IMR-90 (cell line): ENCODE data around the gene ERICH3. TPM values are rescaled to one million over a fixed set of nuclear protein-coding genes. Genes with fewer than 3 reads are reported as not detected.

Experiments
- ATAC-seq: fragments of 200-7000 bp; cut with Tn5 transposase; 2 replicates; pipeline ENCODE4 v1.9.1; 2020; ENCODE audit warnings: low read depth, mild to moderate bottlenecking, moderate library complexity
- BruUV-seq: library from RNA; stranded (reverse); fragments of 400-500 nt; replicated peaks from 2 replicates; lab custom pipeline; 2021; lab: Mats Ljungman, UMichigan
- CTCF ChIA-PET: fragments of 300-600 bp; formaldehyde crosslinking; extraction: SDS; loops from one replicate; lab custom pipeline; 2021; ENCODE audit warnings: antibody characterized with exemption; lab: Yijun Ruan, JAX
- POLR2A ChIA-PET: fragments of 300-600 bp; sonication (Branson Sonifier 250); formaldehyde crosslinking; loops from one replicate; lab custom pipeline; 2022; ENCODE audit warnings: antibody characterized with exemption; ENCODE audit not compliant: unreplicated experiment; lab: Charles Lee
- DNase-seq: peaks from one replicate; pipeline ENCODE4 v3.0.0; 2013
- H2AFZ ChIP-seq: replicated peaks from 2 replicates; pipeline ENCODE3; 2013; ENCODE audit warnings: low read length, mild to moderate bottlenecking; ENCODE audit not compliant: poor library complexity
- H2AK5ac ChIP-seq: 2 replicates; pipeline ENCODE4 v1.6.1; 2013; ENCODE audit warnings: low read depth, low read length, inconsistent platforms
- H2AK9ac ChIP-seq: replicated peaks from 2 replicates; pipeline ENCODE3; 2013; ENCODE audit warnings: mild to moderate bottlenecking, low read depth, low read length, moderate library complexity; ENCODE audit not compliant: poor library complexity
- H2BK120ac ChIP-seq: 2 replicates; pipeline ENCODE4 v1.6.1; 2013; ENCODE audit warnings: low read depth, low read length, inconsistent platforms
- H2BK15ac ChIP-seq: 3 replicates; pipeline ENCODE4 v1.6.1; 2013; ENCODE audit warnings: low read depth, low read length, inconsistent platforms
- H2BK20ac ChIP-seq: 2 replicates; pipeline ENCODE4 v1.6.1; 2013; ENCODE audit warnings: low read depth, mild to moderate bottlenecking, inconsistent platforms, low read length, moderate library complexity
- H2BK5ac ChIP-seq: 2 replicates; pipeline ENCODE4 v1.6.1; 2013; ENCODE audit warnings: mild to moderate bottlenecking, low read depth, low read length, inconsistent platforms; ENCODE audit not compliant: poor library complexity, severe bottlenecking
- H3K14ac ChIP-seq: replicated peaks from 2 replicates; pipeline ENCODE4 v1.6.1; 2013; ENCODE audit warnings: low read depth, low read length, inconsistent platforms
- H3K18ac ChIP-seq: 2 replicates; pipeline ENCODE4 v1.6.1; 2013; ENCODE audit warnings: low read depth, low read length, control low read depth
- H3K23ac ChIP-seq: 2 replicates; pipeline ENCODE4 v1.6.1; 2013; ENCODE audit warnings: low read depth, low read length, inconsistent platforms
- H3K27ac ChIP-seq: 2 replicates; pipeline ENCODE4 v1.5.1; 2013; ENCODE audit warnings: mild to moderate bottlenecking, control low read depth, low read length; ENCODE audit not compliant: insufficient read depth
- H3K27me3 ChIP-seq: 2 replicates; pipeline ENCODE4 v1.6.1; 2013; ENCODE audit warnings: low read length; ENCODE audit not compliant: control insufficient read depth, insufficient read depth
- H3K36me3 ChIP-seq: 2 replicates; pipeline ENCODE4 v1.6.1; 2013; ENCODE audit warnings: low read length, mixed read lengths; ENCODE audit not compliant: control insufficient read depth, insufficient read depth
- H3K4ac ChIP-seq: 2 replicates; pipeline ENCODE4 v1.6.1; 2013; ENCODE audit warnings: low read depth, low read length, inconsistent platforms
- H3K4me1 ChIP-seq: 2 replicates; pipeline ENCODE4 v1.6.1; 2013; ENCODE audit warnings: low read length, mixed read lengths; ENCODE audit not compliant: control insufficient read depth, insufficient read depth
- H3K4me2 ChIP-seq: 2 replicates; pipeline ENCODE4 v1.6.1; 2013; ENCODE audit warnings: low read depth, mild to moderate bottlenecking, control low read depth, low read length, moderate library complexity
- H3K4me3 ChIP-seq: 2 replicates; pipeline ENCODE4 v1.5.1; 2013; ENCODE audit warnings: low read depth, mild to moderate bottlenecking, control low read depth, low read length, moderate library complexity; ENCODE audit not compliant: insufficient read depth
- H3K56ac ChIP-seq: 2 replicates; pipeline ENCODE4 v1.6.1; 2013; ENCODE audit warnings: low read length, inconsistent platforms; ENCODE audit not compliant: insufficient read depth; ENCODE audit errors: extremely low read depth
- H3K79me1 ChIP-seq, 2 experiments: 2 replicates each; pipeline ENCODE4 v1.6.1; 2013; ENCODE audit warnings: low read length in 2 of 2, inconsistent platforms in 1 of 2, low read depth in 1 of 2
- H3K9ac ChIP-seq: 2 replicates; pipeline ENCODE4 v1.6.1; 2013; ENCODE audit warnings: low read depth, low read length, control low read depth
- H3K9me1 ChIP-seq: 2 replicates; pipeline ENCODE4 v1.6.1; 2013; ENCODE audit warnings: low read length, inconsistent platforms; ENCODE audit not compliant: insufficient read depth
- H3K9me3 ChIP-seq: 2 replicates; pipeline ENCODE4 v1.6.1; 2013; ENCODE audit warnings: low read length; ENCODE audit not compliant: control insufficient read depth, insufficient read depth
- H4K20me1 ChIP-seq: 2 replicates; pipeline ENCODE4 v1.6.1; 2013; ENCODE audit warnings: low read length, inconsistent platforms; ENCODE audit not compliant: insufficient read depth
- H4K5ac ChIP-seq: 2 replicates; pipeline ENCODE4 v1.6.1; 2013; ENCODE audit warnings: mild to moderate bottlenecking, low read depth, low read length, control low read depth
- H4K8ac ChIP-seq, 2 experiments: 2 replicates each; pipeline ENCODE4 v1.6.1; 2013; ENCODE audit warnings: low read depth in 2 of 2, low read length in 2 of 2, control low read depth in 1 of 2, inconsistent platforms in 1 of 2
- H4K91ac ChIP-seq: 2 replicates; pipeline ENCODE4 v1.6.1; 2013; ENCODE audit warnings: low read depth, low read length, inconsistent platforms; ENCODE audit not compliant: insufficient read depth
- BHLHE40 ChIP-seq: fragments of 150-350 bp; IDR thresholded peaks from 2 replicates; pipeline ENCODE4 v1.6.1; 2016; ENCODE audit warnings: mild to moderate bottlenecking, low read depth, low read length
- CEBPB ChIP-seq: IDR thresholded peaks from 2 replicates; pipeline ENCODE4 v1.6.1; 2012; ENCODE audit warnings: low read depth, low read length, improper control_type of control experiment
- CHD1 ChIP-seq: IDR thresholded peaks from 2 replicates; pipeline ENCODE4 v1.6.1; 2012; ENCODE audit warnings: low read depth, low read length, improper control_type of control experiment
- CTCF ChIP-seq: conservative IDR thresholded peaks from 2 replicates; pipeline ENCODE4 v1.5.1; 2012; ENCODE audit warnings: mild to moderate bottlenecking, low read depth, low read length, improper control_type of control experiment
- ELK1 ChIP-seq: fragments of 150-350 bp; IDR thresholded peaks from 2 replicates; pipeline ENCODE4 v1.6.1; 2016; ENCODE audit warnings: low read depth, mild to moderate bottlenecking, low read length, moderate library complexity, borderline replicate concordance
- FOS ChIP-seq: fragments of 150-350 bp; IDR thresholded peaks from 2 replicates; pipeline ENCODE4 v1.6.1; 2016; ENCODE audit warnings: low read depth, low read length
- MAFK ChIP-seq: IDR thresholded peaks from 2 replicates; pipeline ENCODE4 v1.6.1; 2012; ENCODE audit warnings: low read depth, low read length, improper control_type of control experiment
- MAZ ChIP-seq: IDR thresholded peaks from 2 replicates; pipeline ENCODE4 v1.6.1; 2012; ENCODE audit warnings: low read depth, mild to moderate bottlenecking, low read length, improper control_type of control experiment, moderate library complexity, borderline replicate concordance
- MXI1 ChIP-seq: IDR thresholded peaks from 2 replicates; pipeline ENCODE4 v1.6.1; 2012; ENCODE audit warnings: low read depth, mild to moderate bottlenecking, low read length, moderate library complexity, borderline replicate concordance
- NFE2L2 ChIP-seq: fragments of 150-350 bp; IDR thresholded peaks from 2 replicates; pipeline ENCODE4 v1.6.1; 2016; ENCODE audit warnings: low read depth, mild to moderate bottlenecking, low read length
- POLR2A ChIP-seq: IDR thresholded peaks from 2 replicates; pipeline ENCODE4 v1.6.1; 2012; ENCODE audit warnings: mild to moderate bottlenecking, low read depth, low read length
- RAD21 ChIP-seq: IDR thresholded peaks from 2 replicates; pipeline ENCODE4 v1.6.1; 2012; ENCODE audit warnings: low read length, improper control_type of control experiment
- RCOR1 ChIP-seq: IDR thresholded peaks from 2 replicates; pipeline ENCODE4 v1.6.1; 2012; ENCODE audit warnings: mild to moderate bottlenecking, low read length, improper control_type of control experiment; ENCODE audit not compliant: insufficient replicate concordance
- RFX5 ChIP-seq: IDR thresholded peaks from 2 replicates; pipeline ENCODE4 v1.8.0; 2012; ENCODE audit warnings: low read depth, mild to moderate bottlenecking, low read length, moderate library complexity
- SMC3 ChIP-seq: fragments of 150-350 bp; IDR thresholded peaks from 2 replicates; pipeline ENCODE4 v1.6.1; 2016; ENCODE audit warnings: low read depth, mild to moderate bottlenecking, antibody characterized with exemption, low read length, moderate library complexity
- USF2 ChIP-seq: fragments of 150-350 bp; IDR thresholded peaks from 2 replicates; pipeline ENCODE4 v1.6.1; 2017; ENCODE audit warnings: mild to moderate bottlenecking, antibody characterized with exemption, low read length, low read depth
- dilution Hi-C: fragments of 300-500 bp; cut with HindIII; formaldehyde crosslinking; loops from one replicate; pipeline ENCODE4 v1.14.3; 2018; ENCODE audit warnings: low sequenced_read_pairs; ENCODE audit not compliant: unreplicated experiment
- in situ Hi-C: fragments of 300-500 bp; cut with MboI; formaldehyde crosslinking; loops from 3 replicates; pipeline ENCODE4 v1.14.3; 2019; ENCODE audit warnings: low sequenced_read_pairs, inconsistent platforms, mixed read lengths
- intact Hi-C: fragments of 100-400 bp; cut with micrococcal nuclease; formaldehyde crosslinking; loops from 2 replicates; pipeline ENCODE4 v1.10.0; 2022
- polyA plus RNA-seq, 3 experiments: library from polyadenylated mRNA; depleted of rRNA; stranded (reverse); fragments of >200 nt; gene quantifications; 2 replicates each; pipeline ENCODE4 v1.2.3, GENCODE V29; 2012; ENCODE audit warnings: low replicate concordance in 1 of 3
- total RNA-seq: library from RNA; depleted of rRNA; stranded (reverse); fragments of >200 nt; gene quantifications from 2 replicates; pipeline ENCODE4 v1.2.3, GENCODE V29; 2012

The ERICH3 gene
- total and polyA plus RNA-seq, 2 of the 4 experiments (the other 2 are of a cell fraction) = not detected

GRCh38 chr1:74677926-74678325 lies 4.3 kb upstream of the ERICH3 start:
- Histone ChIP-seq H3K9me1 (no peaks in the 10 kb centered on the region), H2BK15ac (no peak overlapping the region), H4K20me1 (no peaks in the 10 kb centered on the region), H3K27ac (no peak overlapping the region), H2AFZ (no peak overlapping the region), H3K18ac (no peak overlapping the region), H2BK20ac (no peak overlapping the region), H3K23ac (no peak overlapping the region), H2AK5ac (no peak overlapping the region), H3K4me1 (no peaks in the 10 kb centered on the region; the same call in 1 of the 2 replicates), H3K4ac (no peak overlapping the region), H3K27me3 (peaks cover 15% of the 10 kb centered on the region), H3K36me3 (no peaks in the 10 kb centered on the region), H4K5ac (no peak overlapping the region), H2AK9ac (no peak overlapping the region), H3K14ac (no peak overlapping the region), H3K4me3 (no peak overlapping the region), H2BK5ac (no peak overlapping the region), H3K56ac (no peak overlapping the region), H3K9ac (no peak overlapping the region), H3K79me1 (no peaks in the 10 kb centered on the region), H4K8ac (no peak overlapping the region), H2BK120ac (no peak overlapping the region), H4K91ac (no peak overlapping the region), H3K9me3 (no peaks in the 10 kb centered on the region), H3K4me2 (no peak overlapping the region)
- ATAC-seq (no peak), DNase-seq (no peak)
- intact Hi-C loops (no loop called here), in situ Hi-C loops (no loop called here), dilution Hi-C loops (no loop called here)
- no TSS peak for BruUV-seq
- ChIA-PET CTCF (interaction anchor here (1.0 kb wide), 1 partner anchor 12 kb away, joined by 3 read pairs; no protein-coding TSS in a partner anchor), POLR2A (no interaction called here)
- TF ChIP-seq MAZ (no peak), USF2 (no peak), NFE2L2 (no peak), POLR2A (no peak), MXI1 (no peak), CEBPB (no peak), MAFK (no peak), BHLHE40 (no peak), SMC3 (no peak), FOS (no peak), RCOR1 (no peak), CTCF (no peak), RFX5 (no peak), RAD21 (no peak), ELK1 (no peak), CHD1 (no peak)
